Left ventricle myocardium superior (tissue), 1 donor: Measurements from ENCODE around the gene SPG21. TPM values are rescaled to one million over a fixed set of nuclear protein-coding genes. Genes with fewer than 3 reads are reported as not detected.

Experiments used
- ATAC-seq: fragments of 200-7000 bp; cut with Tn5 transposase; one replicate; pipeline ENCODE4 v1.9.1; 2020; ENCODE audit warnings: mild to moderate bottlenecking, moderate library complexity
- DNase-seq: peaks from one replicate; pipeline ENCODE4 v3.0.0-alpha.2; 2020
- intact Hi-C: fragments of 100-400 bp; cut with micrococcal nuclease; formaldehyde crosslinking; loops from one replicate; pipeline ENCODE4 v1.11.0; 2022
- total RNA-seq: library from RNA; stranded (reverse); fragmentation: NEBNext Ultra II Directional; extraction: Animal tissue kit (Norgen Biotek cat#: 25700); gene quantifications from one replicate; pipeline ENCODE4 v1.2.1, GENCODE V29; 2021
- donor health status: DM: no; HTN: yes; CAD: no; lungs with severe emphysema.

Gene SPG21
- total RNA-seq, 1 donor from 2014 or later = 47.8 TPM

DNA sequence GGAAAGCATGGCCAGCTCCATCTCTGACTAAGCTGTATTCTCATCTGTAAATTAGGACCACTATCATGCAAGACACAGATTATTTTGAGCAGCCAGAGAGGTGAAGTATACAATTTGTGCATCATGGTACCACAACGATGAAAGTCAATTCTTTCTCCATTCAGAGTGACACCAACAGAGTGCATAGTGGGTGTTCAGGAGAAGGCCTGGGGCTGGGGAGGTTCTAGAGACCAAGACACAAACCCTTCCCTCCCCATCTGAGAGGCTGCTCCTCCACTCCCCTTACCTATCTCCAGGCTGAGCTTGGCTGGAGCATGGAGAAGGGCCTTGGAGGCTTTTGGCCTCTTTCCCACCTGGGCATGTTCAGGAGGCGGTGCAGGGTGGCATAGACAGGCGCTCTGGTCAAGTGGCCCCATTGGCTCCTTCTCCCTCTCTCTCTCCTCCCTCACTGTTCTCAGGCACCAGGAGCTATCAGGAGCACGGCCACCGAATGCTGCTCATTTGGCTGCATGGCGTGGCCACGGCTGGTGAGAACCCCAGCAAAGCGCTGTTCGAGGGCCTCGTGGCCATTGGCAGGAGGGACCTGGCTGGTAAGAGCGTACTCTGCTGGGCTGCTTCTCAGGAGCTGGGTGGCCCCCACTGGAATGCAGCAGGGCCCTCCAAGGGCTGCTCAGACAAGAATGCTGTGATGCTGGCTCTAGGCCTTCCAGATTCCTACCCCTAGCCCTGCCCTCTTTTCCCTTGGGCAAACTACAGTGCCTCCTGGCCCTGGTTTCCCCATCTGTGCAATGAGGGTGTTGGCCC lies 40.1 kb downstream of the SPG21 start:
- intact Hi-C loops = no loop called here
- DNase-seq (no peak), ATAC-seq (no peak)

DNA sequence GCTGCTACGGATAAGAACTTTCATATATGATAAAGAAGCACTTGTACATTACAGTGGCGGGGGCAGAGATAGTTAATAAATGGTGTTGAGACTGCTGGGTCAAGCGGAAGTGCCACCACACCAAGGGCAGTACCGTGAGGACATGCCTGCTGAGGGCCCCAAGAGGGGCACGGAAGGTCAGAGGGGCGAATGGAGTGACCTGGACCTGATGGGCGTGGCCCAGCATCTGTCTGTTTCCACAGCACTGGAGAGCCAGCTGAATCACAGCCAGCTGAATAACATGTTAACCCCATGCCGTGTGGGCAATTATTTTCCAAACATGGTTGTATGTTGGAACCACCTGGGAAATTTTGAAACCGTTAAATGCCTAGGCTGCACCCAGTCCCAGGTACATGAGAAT lies 40.8 kb downstream of the SPG21 start:
- ATAC-seq (no peak), DNase-seq (no peak)
- intact Hi-C loops = no loop called here

DNA sequence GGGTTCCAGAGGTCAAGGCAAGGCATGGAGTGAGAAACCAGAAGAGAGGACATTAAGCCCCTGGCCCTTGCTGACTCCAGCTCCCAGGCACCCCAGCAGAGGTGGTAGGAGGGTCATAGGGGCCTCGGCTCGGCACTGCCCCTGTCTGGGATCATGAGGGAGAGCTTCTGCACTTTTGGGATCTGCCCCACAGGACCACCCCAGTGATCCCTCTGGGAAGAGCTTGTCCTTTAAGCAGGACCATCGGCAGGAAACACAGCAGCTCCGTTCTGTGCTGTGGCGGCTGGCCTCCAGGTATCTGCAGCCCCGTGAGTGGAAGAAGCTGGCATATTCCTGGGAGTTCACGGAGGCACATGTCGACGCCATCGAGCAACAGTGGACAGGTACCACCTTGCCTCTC lies 42.5 kb downstream of the SPG21 start:
- intact Hi-C loops = no loop called here
- ATAC-seq (no peak), DNase-seq (no peak)

DNA sequence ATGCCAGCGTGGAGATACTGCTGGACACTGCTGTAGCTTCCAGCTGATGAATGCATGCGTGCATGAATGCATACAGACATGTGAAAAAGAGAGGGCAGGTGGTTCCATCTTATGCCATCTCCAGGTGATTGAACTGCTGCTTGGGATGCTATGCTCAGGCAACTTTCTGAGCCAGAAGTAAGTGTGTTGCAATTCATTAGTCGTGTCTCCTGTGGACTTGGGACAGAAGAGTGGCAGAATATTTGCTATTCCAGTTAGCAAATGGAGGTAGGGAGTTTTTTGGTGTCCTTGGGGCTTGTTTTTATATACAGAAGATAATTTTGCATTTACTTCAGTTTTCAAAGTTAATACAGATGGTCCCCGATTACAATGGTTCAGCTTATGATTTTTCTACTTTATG lies 44.8 kb downstream of the SPG21 start:
- ATAC-seq (no peak), DNase-seq (no peak)
- intact Hi-C loops = no loop called here

DNA sequence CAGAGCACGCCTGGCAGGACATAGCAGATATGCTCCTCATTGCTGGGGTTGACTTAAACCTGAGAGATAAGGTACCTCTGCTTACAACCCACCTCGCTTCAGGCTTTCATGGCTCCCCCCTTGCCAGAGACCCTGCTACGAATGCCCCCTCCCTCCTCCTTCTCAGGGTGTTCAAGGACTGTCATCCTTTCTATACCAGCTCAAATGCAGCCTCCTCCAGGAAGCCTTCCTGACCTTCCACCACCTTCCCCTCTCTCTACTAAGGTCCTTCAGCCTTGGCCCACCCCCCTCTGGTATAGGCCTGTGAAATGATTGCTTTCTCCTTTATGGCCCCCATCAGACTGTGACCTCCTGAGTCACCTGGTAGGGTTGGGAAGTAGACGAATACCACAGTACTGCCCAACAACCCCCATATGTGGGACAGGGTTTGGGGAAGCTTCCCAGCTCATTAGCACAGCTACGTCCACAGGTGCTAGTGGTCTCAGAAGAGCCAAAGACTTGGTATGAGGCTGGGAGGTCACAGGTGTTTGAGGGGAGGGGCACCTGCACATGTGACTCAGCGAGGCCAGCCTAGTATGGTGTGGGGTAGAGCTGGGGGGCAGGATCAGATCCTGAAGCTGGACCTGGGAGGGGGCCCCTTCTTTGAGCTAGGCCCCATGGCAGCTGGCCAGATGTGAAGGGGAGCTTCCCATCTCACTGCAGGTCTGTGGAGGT lies 46.0 kb downstream of the SPG21 start:
- no peak for DNase-seq
- intact Hi-C loops = no loop called here
- ATAC-seq = no peak

DNA sequence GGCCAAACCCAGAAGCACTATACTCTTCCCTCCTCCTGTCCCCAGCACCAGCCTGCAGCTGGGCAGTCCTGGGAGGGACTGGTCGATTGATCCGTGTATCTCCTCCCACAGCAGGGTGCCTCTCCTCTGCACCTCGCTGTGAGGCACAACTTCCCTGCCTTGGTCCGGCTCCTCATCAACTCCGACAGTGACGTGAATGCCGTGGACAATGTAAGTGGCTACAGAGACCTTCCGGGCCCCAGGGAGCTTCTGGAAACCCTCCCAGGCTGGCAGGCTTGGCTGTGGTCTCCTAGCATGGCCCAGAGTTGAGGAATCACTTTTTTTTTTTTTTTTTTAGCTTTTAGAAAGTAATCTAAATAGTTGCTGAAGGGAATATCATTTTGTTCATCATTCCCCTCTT lies 47.4 kb downstream of the SPG21 start:
- DNase-seq = no peak
- intact Hi-C loops = no loop called here
- no peak for ATAC-seq

DNA sequence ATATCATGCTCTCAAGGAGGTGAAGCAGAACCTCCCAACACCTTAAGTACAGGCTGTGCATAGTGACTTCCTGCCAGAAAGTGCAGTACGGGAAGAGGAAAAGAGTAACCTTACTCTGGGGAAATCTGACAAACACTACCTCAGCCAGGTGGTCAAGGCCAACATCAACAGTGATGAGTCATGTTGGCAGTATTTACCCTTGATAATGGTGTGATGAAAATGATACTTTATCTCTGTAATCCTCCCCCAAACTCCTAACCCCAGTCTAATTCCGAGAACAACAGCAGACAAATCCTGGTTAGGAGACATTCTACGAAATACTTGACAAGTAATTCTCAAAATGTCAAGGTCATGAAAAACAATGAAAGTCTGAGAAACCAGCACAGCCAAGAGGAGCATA lies 51.5 kb downstream of the SPG21 start:
- ATAC-seq (no peak), DNase-seq (no peak)
- intact Hi-C loops = no loop called here

DNA sequence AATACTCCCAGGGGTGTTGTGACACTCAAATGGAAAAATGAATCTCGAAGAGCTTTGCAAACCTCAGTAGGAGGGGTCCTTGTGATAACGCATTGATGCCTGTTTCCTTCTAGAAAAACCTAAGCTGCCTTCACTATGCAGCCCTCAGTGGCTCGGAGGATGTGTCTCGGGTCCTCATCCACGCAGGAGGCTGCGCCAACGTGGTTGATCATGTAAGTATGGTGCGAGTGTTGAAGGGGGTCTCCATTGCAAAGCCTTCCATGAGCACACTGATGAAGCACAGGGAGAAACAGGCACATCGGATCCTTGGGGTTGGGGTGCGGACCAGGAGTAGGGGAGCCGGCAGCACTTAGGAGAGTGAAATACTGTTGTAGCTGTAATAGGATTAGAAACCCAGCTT lies 55.7 kb downstream of the SPG21 start:
- intact Hi-C loops = no loop called here
- DNase-seq (no peak), ATAC-seq (no peak)

DNA sequence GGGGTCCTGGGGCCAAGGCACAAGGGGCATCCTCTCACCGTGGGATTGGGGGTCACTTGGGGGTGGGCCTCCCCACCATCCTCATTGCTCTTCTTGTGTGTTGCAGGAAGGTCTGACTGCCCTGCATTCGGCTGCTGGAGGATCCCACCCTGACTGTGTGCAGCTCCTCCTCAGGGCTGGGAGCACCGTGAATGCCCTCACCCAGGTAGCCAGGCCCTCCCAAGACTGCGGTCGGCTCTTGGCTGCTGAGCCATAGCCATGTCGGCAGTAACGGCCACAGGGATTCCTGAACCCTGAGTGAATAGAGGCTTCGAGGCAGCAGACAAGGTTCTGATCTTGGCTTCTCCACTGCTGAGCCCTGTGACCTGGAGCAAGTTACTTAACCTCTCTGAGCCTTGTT lies 58.3 kb downstream of the SPG21 start:
- ATAC-seq (no peak), DNase-seq (no peak)
- intact Hi-C loops = no loop called here

DNA sequence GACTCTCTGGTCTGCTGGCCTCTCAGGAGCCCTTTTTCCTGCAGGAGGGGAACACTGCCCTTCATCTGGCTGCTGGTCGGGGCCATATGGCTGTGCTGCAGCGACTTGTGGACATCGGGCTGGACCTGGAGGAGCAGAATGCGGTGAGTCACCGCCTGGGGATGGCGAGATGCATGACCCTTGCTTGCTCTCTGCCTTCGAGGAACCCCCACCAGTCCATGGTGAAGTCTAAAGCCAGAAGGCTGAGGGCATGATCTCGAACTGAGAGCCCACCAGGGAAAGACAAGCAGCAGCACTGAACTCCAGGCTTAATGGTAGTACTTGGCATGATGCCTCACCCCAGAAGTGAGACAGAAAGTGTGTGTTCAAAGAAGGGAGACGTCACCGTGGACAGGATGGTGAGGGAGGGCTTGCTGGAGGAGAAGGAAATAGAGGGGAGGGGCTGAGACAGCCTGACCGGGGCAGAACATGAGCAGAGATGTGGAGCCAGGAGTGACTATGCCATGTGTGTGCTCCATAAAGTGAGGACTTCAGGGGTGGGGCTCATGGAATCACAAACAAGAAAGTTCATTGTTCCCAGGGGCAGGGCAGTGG lies 58.8 kb downstream of the SPG21 start:
- no peak for DNase-seq
- ATAC-seq = no peak
- intact Hi-C loops = no loop called here

DNA sequence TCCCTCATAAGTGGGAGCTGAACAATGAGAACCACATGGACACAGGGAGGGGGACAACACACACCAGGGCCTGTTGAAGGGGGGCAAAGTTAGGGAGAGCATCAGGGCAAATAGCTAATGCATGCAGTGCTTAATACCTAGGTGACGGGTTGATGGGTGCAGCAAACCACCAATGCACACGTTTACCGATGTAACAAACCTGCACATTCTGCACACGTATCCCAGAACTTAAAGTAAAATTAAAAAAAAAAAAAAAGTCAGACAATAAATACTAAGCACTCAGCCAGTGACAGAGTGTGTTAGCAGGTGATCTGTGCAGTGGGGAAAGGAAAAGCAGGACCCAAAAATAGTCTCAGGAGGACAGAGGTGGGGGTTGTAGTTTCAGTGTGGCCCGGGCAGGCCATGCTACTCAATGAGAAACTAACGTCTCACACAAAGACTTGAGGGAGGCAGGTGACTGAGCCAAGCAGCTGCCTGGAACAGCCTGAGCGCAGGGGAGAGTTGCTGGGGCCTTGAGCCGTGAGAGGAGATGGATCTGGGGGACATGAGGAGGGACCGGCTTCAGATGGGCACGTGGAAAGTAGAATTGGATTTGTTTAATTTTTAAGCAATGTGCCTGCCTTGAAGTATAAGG lies 59.6 kb downstream of the SPG21 start:
- no peak for DNase-seq
- intact Hi-C loops = no loop called here
- no peak for ATAC-seq

DNA sequence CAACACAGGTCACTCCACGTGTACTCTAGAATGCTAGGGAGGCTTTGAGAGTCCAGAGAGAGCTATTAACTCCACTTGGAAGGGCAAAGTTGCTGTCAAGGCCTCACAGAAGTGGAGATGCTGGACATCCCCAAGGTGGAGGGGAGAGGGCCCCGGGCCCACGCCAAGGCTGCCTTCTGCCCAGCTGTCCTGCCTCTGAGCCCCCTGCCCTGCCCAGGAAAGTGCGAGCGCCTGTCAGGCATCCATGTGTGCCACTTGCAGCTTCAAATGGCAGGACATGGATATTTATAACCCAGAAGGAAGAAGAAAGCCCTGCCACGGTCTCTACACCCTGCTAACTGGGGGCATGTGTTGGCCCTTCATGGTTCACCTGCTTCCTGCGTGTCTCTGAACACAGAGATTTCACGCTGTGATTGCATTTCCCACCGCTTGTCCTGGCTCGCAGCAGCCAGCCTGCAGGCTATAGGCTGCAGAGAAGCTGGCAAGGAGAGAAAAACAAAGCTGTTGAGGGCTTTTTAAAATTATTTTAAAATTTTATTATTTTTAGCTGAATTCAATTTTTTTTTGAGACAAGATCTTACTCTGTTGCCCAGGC lies 61.0 kb downstream of the SPG21 start:
- intact Hi-C loops = no loop called here
- ATAC-seq (peak; percentile 39), DNase-seq (no peak)

DNA sequence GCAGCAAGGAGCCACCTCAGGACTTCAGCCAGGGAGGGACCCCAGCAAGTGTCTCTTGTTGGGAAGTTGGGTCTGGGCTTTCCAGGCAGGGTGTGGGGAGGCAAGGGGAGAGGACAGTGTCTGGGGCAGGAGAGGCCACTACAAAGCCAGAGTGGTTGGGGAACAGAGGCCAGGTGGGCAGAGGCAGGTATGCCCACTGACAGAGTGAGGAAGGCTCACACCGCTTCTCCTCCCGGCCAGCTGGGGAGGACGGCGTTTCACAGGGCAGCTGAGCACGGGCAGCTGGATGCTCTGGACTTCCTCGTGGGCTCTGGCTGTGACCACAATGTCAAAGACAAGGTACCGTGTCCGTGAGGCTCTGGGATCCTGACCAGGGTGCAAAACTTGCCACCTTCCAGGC lies 63.1 kb downstream of the SPG21 start:
- ATAC-seq (no peak), DNase-seq (no peak)
- intact Hi-C loops = no loop called here

DNA sequence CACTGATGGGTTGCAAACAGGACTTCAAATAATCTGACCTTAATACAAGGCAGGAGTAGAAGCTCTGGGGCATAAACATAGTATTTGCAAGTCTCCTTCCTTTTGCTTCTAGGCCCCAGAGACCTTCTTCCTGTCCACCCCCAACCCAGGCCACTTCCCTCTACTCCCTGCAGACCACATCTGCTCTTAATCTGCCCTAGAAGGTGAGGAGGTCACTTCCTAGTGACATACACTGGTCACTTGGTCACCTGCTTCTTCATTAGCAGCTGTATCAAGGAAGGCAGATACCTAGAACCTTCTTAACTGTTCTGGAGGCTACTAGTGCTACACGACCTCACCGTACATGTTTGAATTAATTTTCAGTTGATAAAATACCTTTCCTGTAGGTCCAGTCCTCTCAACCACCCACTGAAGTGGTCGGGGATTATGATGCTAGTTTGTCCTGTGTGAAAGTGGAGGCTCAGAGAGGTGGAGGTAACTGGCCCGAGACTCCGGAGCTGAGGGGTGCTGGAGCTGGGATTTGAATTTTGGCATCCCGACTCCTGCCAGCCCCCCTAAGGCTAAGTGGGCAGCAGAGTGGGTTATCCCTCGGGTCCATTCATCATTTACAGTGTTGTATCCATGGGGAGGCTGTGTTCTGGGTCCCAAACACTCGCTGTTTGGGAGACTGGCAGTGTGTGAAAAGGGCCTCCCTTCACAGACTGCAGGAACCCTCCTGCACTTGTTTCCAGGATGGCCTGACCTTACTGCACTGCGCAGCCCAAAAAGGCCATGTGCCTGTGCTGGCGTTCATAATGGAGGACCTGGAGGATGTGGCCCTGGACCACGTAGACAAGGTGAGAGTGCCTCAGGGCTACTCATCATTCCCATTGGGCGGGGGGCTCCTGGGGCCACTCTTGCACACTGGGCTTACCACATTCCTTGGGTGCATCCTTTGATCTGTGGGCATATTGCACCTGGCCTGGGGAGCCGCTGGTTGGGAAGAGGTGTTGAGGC lies 64.1 kb downstream of the SPG21 start:
- intact Hi-C loops = no loop called here
- DNase-seq (no peak), ATAC-seq (no peak)

DNA sequence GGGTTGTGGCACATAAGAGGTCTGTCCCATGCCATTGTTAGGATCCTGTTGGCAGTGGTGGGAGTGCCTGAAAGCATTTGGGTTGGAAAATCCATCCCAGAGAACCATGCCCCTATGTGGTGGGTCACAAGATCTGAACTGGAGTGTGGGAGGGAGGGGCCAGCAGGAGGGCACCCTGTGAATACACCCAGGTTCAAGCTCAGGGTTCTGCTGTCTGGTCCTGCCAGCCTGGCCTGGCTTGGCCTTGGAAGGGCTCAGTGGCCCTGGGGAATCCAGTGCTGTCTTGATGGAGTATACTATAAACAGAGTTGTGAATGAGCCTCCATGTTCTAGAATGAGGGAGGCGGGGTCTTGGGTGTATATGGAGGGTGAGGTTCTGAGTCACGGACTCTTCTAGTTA lies 66.2 kb downstream of the SPG21 start:
- intact Hi-C loops = no loop called here
- DNase-seq (no peak), ATAC-seq (no peak)

DNA sequence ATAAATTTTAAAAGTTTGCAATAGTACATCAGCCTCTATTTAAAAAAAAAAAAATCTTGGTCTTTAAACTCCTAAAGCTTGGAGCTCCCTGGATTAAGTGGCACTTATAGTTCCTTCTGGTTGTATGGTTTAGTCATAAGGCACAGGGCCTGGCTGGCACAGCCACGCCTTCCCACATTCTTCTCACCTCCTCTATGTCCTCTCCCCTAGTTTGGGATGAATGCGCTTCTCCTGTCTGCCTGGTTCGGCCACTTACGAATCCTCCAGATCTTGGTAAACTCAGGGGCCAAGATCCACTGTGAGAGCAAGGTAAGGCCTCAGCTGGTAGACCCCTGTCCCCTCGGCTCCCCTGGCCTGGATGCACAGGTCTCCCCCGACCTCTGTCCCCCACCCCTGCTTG lies 68.0 kb downstream of the SPG21 start:
- intact Hi-C loops = no loop called here
- DNase-seq (no peak), ATAC-seq (no peak)

DNA sequence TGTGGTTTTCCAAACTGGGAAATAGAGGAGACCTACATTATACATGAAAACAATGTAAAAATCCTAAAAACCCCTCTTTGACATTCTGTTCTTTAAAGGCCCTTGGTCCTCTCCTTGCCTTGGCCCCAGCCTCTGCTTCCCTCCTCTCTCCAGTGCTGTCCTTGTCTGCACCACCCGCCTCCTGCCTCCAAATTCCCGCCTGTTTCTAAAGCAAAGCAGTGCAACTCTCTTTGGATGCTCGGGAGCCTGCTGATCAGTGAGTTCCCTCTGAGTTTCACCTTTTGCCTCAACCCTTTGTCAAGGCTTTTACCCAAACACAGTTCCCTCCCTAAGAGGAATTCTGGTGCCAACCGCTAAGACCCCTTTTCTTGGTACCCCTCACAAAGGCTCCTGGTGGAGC lies 70.0 kb downstream of the SPG21 start:
- DNase-seq = no peak
- intact Hi-C loops = no loop called here
- no peak for ATAC-seq

DNA sequence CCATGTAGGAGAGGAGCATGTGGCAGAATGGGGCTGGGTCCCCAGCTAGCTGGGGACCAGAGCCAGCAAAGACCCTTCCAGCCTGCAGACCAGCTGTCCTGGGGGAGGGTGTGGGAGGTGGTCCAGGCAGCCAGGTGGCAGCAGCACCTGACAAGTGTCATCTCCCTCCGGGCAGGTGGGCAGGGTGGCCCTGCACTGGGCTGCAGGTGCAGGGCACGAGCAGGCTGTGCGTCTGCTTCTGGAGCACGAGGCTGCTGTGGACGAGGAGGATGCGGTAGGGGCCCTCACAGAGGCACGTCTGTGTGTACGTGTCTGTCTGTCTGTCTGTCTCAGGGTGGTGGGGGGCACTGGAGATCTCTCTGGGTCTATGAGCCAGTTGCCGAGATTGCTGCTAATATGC lies 72.5 kb downstream of the SPG21 start:
- DNase-seq (no peak), ATAC-seq (no peak)
- intact Hi-C loops = no loop called here

DNA sequence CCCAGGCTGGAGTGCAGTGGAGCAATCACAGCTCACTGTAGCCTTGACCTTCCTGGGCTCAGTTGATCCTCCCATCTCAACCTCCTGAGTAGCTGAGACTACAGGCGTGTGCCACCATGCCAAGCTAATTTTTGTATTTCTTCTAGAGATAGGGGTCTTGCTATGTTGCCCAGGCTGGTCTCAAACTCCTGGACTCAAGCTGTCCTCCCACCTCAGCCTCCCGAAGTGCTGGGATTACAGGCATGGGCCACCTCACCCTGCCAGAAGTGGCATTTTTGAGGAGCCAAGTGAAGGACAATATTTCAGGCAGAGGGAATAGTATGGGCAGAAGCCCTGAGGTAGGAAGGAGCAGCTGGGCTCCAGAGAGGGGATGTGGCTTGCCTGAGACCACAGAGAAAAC lies 73.3 kb downstream of the SPG21 start:
- intact Hi-C loops = no loop called here
- no peak for DNase-seq
- ATAC-seq = no peak
